Tibial nerve (tissue), 4 donors: Measurements from ENCODE around the gene SSTR4. TPM values are rescaled to one million over a fixed set of nuclear protein-coding genes. Genes with fewer than 3 reads are reported as not detected.
"Not testable (repeated sequence)": the region's sequence is repeated elsewhere in the genome, so short reads cannot be mapped to it uniquely, and the experiment has no call there.

Source experiments
- DNase-seq, 2 donors: peaks; one replicate each; pipeline ENCODE4 v3.0.0-alpha.2; 2019; ENCODE audit warnings: low spot score in 2 of 2
- H3K27ac ChIP-seq, 4 donors: fragments of 200-600 bp; sonication (generic) in 3 of 4; one replicate each; pipeline ENCODE4 v1.5.1; 2017 to 2019; ENCODE audit warnings: mild to moderate bottlenecking in 1 of 4
- H3K27me3 ChIP-seq, 2 donors: fragments of 200-600 bp; sonication (generic) in 1 of 2; one replicate each; pipeline versions ENCODE4 v1.5.1 to v1.6.0; 2017 to 2019
- H3K36me3 ChIP-seq, 3 donors: fragments of 200-600 bp; sonication (generic); one replicate each; pipeline ENCODE4 v1.5.1; 2018 to 2019
- H3K4me1 ChIP-seq, 4 donors: fragments of 200-600 bp; sonication (generic) in 3 of 4; one replicate each; pipeline ENCODE4 v1.5.1; 2017 to 2019
- H3K4me3 ChIP-seq, 4 donors: fragments of 200-600 bp; sonication (generic) in 3 of 4; one replicate each; pipeline ENCODE4 v1.5.1; 2017 to 2019; ENCODE audit warnings: mild to moderate bottlenecking in 1 of 4, moderate library complexity in 1 of 4
- H3K9me3 ChIP-seq, 4 donors: fragments of 200-600 bp; sonication (generic) in 3 of 4; one replicate each; pipeline ENCODE4 v1.5.1; 2017 to 2019
- EP300 ChIP-seq, 2 donors: sonication (generic); formaldehyde crosslinking; IDR thresholded peaks; one replicate each; pipeline ENCODE4 v1.6.1; 2017; ENCODE audit warnings: antibody characterized with exemption in 2 of 2, mild to moderate bottlenecking in 1 of 2
- POLR2A ChIP-seq, 2 donors: fragments of 450-650 bp; IDR thresholded peaks; one replicate each; pipeline ENCODE4 v1.6.1; 2017; ENCODE audit warnings: antibody characterized with exemption in 2 of 2, mild to moderate bottlenecking in 2 of 2, moderate library complexity in 2 of 2
- WGBS, 2 donors: methylation state at CpG; one replicate each; pipeline ENCODE4 v1.1.5; 2018; 5-methylcytosine and 5-hydroxymethylcytosine counted together
- total RNA-seq, 4 donors: library from RNA; depleted of rRNA; stranded (reverse); fragments of >200 nt; gene quantifications; one replicate each; pipeline ENCODE4 v1.1.0, GENCODE V29; 2016
- TF ChIP-seq, protein P1 (sequence below), 5 experiments: fragments of 200-600 bp in 3 of 5; fragments of 450-650 bp in 2 of 5; sonication (generic) in 3 of 5; IDR thresholded peaks; one replicate each; pipeline ENCODE4 v1.5.1; 2016 to 2019; ENCODE audit warnings: antibody characterized with exemption in 5 of 5, mild to moderate bottlenecking in 3 of 5, moderate library complexity in 2 of 5

The SSTR4 gene
- total RNA-seq = not detected

GRCh38 chr20:23034721-23035671 is at the start of gene SSTR4:
SSTR4 (plus strand) TSS chr20:23035312; CDS start chr20:23035484, 172 bp downstream.
- DNase-seq = no peak
- peaks cover 0 to 4% (median 0%) of the 10 kb centered on the region in 4 donors for H3K4me1 ChIP-seq
- WGBS, 2 donors = 35 to 40% methylated on average over 36 to 57 of the region's 83 CpGs
- no peak within 1 kb of the TSS for H3K27ac ChIP-seq
- TF ChIP-seq, protein P1, sequence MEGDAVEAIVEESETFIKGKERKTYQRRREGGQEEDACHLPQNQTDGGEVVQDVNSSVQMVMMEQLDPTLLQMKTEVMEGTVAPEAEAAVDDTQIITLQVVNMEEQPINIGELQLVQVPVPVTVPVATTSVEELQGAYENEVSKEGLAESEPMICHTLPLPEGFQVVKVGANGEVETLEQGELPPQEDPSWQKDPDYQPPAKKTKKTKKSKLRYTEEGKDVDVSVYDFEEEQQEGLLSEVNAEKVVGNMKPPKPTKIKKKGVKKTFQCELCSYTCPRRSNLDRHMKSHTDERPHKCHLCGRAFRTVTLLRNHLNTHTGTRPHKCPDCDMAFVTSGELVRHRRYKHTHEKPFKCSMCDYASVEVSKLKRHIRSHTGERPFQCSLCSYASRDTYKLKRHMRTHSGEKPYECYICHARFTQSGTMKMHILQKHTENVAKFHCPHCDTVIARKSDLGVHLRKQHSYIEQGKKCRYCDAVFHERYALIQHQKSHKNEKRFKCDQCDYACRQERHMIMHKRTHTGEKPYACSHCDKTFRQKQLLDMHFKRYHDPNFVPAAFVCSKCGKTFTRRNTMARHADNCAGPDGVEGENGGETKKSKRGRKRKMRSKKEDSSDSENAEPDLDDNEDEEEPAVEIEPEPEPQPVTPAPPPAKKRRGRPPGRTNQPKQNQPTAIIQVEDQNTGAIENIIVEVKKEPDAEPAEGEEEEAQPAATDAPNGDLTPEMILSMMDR (IDR thresholded peaks at IDR 0.05) = no peak
- TF ChIP-seq POLR2A (IDR thresholded peaks at IDR 0.05) (no peak), EP300 (IDR thresholded peaks at IDR 0.05) (no peak)
- no peaks in the 10 kb centered on the region for H3K9me3 ChIP-seq
- no peaks in the 10 kb centered on the region for H3K36me3 ChIP-seq
- peaks cover 0 to 24% of the 10 kb centered on the region in 2 donors for H3K27me3 ChIP-seq
- H3K4me3 ChIP-seq = peak within 1 kb of the TSS in 1 of 4 donors; percentile 33

- H3K27me3 ChIP-seq = no peaks in the 10 kb centered on the region
- TF ChIP-seq EP300 (IDR thresholded peaks at IDR 0.05) (no peak), POLR2A (IDR thresholded peaks at IDR 0.05) (no peak)
- TF ChIP-seq, protein P1 (IDR thresholded peaks at IDR 0.05) = no peak
- no peaks in the 10 kb centered on the region for H3K9me3 ChIP-seq
- no peak for DNase-seq
- H3K36me3 ChIP-seq = no peaks in the 10 kb centered on the region
- WGBS, 2 donors = 65 to 71% methylated on average over 1 of the region's 1 CpG
- no peak overlapping the region for H3K4me3 ChIP-seq
- H3K27ac ChIP-seq = no peak overlapping the region
- peaks cover 0 to 6% (median 0%) of the 10 kb centered on the region in 4 donors for H3K4me1 ChIP-seq
Measured at GRCh38 chr20:22986601-22987000, 48.5 kb upstream of the SSTR4 start.

GRCh38 chr20:22991424-22991823 is 43.7 kb upstream of the SSTR4 start:
- H3K27ac ChIP-seq, H3K9me3 ChIP-seq, H3K36me3 ChIP-seq, H3K4me1 ChIP-seq, H3K27me3 ChIP-seq, H3K4me3 ChIP-seq, DNase-seq: not testable (repeated sequence)
- WGBS, 2 donors = 86 to 88% methylated on average over 3 of the region's 3 CpGs

DNA sequence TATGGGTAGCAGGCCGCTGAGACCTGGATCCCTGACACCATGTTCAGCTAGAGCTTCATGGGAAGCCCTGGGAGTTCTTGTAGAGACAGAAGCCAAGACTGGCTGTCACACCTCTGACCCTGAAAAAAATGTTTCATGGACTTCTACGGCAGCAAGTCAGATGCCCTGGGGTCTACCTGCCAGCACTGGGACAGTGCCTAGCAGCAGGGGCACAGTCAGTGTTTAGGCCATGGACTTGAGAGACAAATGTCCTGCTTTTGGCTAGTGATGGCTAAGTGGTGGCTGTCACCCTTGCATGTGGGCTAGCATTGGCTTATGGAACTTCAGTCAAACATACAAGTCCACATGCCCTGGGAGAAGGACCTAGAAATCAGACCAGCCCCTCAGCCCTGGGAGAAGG is 41.3 kb upstream of the SSTR4 start:
- no peak for DNase-seq
- no peak overlapping the region for H3K27ac ChIP-seq
- TF ChIP-seq, protein P1 (IDR thresholded peaks at IDR 0.05) = no peak
- TF ChIP-seq EP300 (IDR thresholded peaks at IDR 0.05) = no peak
- no peaks in the 10 kb centered on the region for H3K4me1 ChIP-seq
- no peaks in the 10 kb centered on the region for H3K36me3 ChIP-seq
- no peak overlapping the region for H3K4me3 ChIP-seq
- no peaks in the 10 kb centered on the region for H3K27me3 ChIP-seq
- 91 to 93% methylated on average over 2 of the region's 2 CpGs for WGBS, 2 donors
- H3K9me3 ChIP-seq = peaks cover 0 to 9% (median 0%) of the 10 kb centered on the region in 4 donors

DNA sequence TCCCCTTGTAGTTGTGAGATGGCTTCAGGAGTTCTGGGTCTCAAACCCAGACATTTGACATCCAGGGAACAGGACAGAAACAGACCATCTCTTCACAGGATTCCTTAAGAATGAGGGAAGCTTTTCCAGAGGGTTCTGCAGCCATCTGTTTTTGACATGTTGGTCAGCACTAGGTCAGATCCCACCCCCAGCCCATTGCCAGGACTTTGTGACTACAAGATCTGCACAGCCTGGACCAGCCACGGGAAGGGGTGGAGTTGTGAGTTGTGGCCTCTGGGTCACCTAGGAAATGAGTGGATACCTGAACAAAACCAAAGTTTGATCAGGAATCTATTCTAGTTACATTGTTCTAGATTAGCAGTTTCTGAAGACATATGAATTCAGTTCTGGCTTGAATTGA is 39.2 kb upstream of the SSTR4 start:
- no peaks in the 10 kb centered on the region for H3K36me3 ChIP-seq
- no peak overlapping the region for H3K4me3 ChIP-seq
- H3K9me3 ChIP-seq = peaks cover 0 to 9% (median 0%) of the 10 kb centered on the region in 4 donors
- no peak for DNase-seq
- no peak overlapping the region for H3K27ac ChIP-seq
- H3K4me1 ChIP-seq = no peaks in the 10 kb centered on the region
- WGBS, 2 donors = 61 to 63% methylated on average over 1 of the region's 1 CpG
- H3K27me3 ChIP-seq = no peaks in the 10 kb centered on the region
- TF ChIP-seq EP300 (IDR thresholded peaks at IDR 0.05) = no peak
- no peak for TF ChIP-seq POLR2A (IDR thresholded peaks at IDR 0.05)
- TF ChIP-seq, protein P1 (IDR thresholded peaks at IDR 0.05) = no peak
